ENCODE data around the gene ARHGAP15.

ARHGAP15 gene

GRCh38 chr2:143290221-143290620 is 161.0 kb downstream of the ARHGAP15 start:
- TF ChIP-seq CTCF (IDR thresholded peaks at IDR 0.05; ENCODE audit: extremely low read depth, missing control alignments) = no peak
- no peak for DNase-seq (ENCODE audit: low spot score)

- TF ChIP-seq CTCF (IDR thresholded peaks at IDR 0.05; ENCODE audit: extremely low read depth, missing control alignments) = no peak
- no peak for DNase-seq (ENCODE audit: low spot score)
These were observed 164.8 kb downstream of the ARHGAP15 start for GRCh38 chr2:143294068-143294467.

- DNase-seq (ENCODE audit: low spot score) = no peak
- TF ChIP-seq CTCF (IDR thresholded peaks at IDR 0.05; ENCODE audit: extremely low read depth, missing control alignments) = no peak
These were observed 166.9 kb downstream of the ARHGAP15 start for GRCh38 chr2:143296089-143296488.

- no peak for DNase-seq (ENCODE audit: low spot score)
- TF ChIP-seq CTCF (IDR thresholded peaks at IDR 0.05; ENCODE audit: extremely low read depth, missing control alignments) = no peak
These were observed 168.0 kb downstream of the ARHGAP15 start for GRCh38 chr2:143297182-143297581.

GRCh38 chr2:143300536-143300935 is 171.3 kb downstream of the ARHGAP15 start:
- TF ChIP-seq CTCF (IDR thresholded peaks at IDR 0.05; ENCODE audit: extremely low read depth, missing control alignments) = no peak
- DNase-seq (ENCODE audit: low spot score) = no peak

- no peak for DNase-seq (ENCODE audit: low spot score)
- no peak for TF ChIP-seq CTCF (IDR thresholded peaks at IDR 0.05; ENCODE audit: extremely low read depth, missing control alignments)
These were observed 182.2 kb downstream of the ARHGAP15 start for GRCh38 chr2:143311426-143311825.

GRCh38 chr2:143312441-143312840 is 183.2 kb downstream of the ARHGAP15 start:
- DNase-seq (ENCODE audit: low spot score) = no peak
- no peak for TF ChIP-seq CTCF (IDR thresholded peaks at IDR 0.05; ENCODE audit: extremely low read depth, missing control alignments)
